D721Med (cell line): ENCODE measurements around the gene PTCSC3.

Source experiments
- DNase-seq: peaks from one replicate; pipeline ENCODE4 v3.0.0; 2011; ENCODE audit warnings: low spot score; ENCODE audit not compliant: insufficient read length
- FAIRE-seq: peaks from 2 replicates; lab custom pipeline; 2011; peaks lifted over from hg19 to GRCh38; lab: Jason Lieb, UNC
- TF ChIP-seq, protein P1 (sequence below): IDR thresholded peaks from 2 replicates; pipeline ENCODE4 v1.5.1; 2012; ENCODE audit warnings: mild to moderate bottlenecking, control low read depth; ENCODE audit not compliant: insufficient read depth; ENCODE audit errors: missing control alignments

The PTCSC3 gene

DNA sequence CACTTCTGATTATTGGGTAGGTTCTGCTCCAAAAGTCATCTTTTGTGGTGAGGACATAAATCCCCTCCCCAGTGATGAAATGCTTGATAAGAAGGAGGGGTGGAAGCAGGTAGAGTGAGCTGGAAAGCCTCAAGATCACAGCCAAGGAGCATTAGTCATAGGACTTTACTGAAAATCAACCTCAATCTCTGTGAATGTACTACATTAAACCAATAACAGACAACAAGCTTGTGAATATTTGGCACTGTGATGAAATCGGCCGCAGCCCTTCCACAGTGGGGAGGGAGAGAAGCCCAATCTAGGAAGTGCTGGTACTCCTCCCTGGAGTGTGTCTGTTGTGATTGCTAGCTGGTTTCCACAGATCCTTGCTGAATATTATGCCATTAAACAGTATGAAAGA is 41.2 kb upstream of the PTCSC3 start:
- no peak for FAIRE-seq

DNA sequence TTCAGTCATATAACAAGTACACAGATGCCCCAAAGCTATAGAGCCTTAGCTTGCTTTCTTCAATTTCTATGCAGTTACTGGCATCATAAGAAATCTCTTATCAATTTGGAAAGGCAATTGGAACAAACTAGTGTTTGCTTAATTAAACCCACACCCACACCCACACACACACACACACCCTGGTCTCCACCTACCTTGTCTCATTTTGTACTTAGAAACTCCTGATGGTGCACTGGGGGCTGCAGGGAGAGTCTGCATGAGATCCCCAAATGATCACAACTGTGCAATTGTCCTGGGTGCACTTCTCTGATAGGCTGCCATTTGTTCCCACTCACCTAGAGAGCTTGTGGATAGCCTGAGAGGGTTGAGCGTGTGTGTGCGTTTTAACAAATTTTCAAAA is 40.5 kb upstream of the PTCSC3 start:
- no peak for FAIRE-seq
- TF ChIP-seq, protein P1, sequence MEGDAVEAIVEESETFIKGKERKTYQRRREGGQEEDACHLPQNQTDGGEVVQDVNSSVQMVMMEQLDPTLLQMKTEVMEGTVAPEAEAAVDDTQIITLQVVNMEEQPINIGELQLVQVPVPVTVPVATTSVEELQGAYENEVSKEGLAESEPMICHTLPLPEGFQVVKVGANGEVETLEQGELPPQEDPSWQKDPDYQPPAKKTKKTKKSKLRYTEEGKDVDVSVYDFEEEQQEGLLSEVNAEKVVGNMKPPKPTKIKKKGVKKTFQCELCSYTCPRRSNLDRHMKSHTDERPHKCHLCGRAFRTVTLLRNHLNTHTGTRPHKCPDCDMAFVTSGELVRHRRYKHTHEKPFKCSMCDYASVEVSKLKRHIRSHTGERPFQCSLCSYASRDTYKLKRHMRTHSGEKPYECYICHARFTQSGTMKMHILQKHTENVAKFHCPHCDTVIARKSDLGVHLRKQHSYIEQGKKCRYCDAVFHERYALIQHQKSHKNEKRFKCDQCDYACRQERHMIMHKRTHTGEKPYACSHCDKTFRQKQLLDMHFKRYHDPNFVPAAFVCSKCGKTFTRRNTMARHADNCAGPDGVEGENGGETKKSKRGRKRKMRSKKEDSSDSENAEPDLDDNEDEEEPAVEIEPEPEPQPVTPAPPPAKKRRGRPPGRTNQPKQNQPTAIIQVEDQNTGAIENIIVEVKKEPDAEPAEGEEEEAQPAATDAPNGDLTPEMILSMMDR = no peak
- DNase-seq = no peak

More for the DNA sequence above, 41.2 kb upstream of the PTCSC3 start:
- no peak for DNase-seq
- TF ChIP-seq, protein P1 = no peak

DNA sequence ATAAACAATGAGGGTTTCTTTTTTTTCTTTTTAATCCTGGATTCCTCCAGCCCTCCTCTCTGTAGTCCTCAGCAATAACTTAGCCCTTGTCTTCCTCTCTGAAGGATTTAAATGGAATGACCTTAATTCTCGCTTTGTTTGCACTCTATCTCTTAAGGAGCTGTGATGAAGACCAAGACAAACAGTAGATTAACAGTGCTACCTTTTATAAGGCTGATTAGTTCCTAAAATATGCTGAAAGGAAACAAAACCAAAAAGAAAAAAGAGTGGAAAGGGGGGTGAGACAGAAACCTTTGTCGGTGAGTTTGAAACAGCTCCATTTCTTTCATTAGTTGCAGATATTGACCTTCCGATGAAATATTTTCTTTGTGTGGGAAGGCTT is 38.7 kb upstream of the PTCSC3 start:
- TF ChIP-seq, protein P1 = no peak
- FAIRE-seq (no peak), DNase-seq (no peak)

DNA sequence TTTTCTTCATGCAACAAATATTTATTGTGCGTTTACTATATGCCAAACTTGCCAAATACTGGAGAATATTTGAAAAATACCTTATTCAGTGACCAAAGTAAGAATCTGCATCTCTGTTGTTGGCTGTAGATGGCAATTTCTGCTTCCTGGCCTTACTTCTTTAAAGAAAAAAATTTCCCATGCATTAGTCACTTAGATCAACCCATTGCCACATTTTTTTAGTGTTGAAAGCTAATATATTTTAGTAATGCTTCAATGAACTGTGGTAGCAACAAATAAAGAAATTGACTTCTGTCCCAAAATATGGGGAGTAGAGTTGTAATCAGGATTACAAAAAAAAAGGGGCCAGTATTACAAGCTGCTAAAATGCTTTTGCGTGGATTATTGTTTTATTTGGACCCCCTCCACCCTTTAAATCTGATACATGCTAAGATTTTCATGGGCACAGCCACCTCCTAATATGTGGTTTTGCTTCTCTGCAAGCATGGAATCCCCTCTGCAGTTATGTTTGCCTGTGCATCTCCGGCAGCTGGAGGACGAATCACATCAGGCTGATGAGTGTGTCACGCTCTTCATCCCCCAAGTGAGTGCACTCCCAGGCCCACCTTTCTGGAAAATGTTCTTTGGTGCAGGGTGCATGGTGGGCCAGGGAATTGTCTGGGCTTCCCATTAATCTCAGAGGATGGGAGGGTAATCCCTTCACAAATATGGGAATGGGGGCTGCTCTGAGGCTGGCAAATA is 38.1 kb upstream of the PTCSC3 start:
- DNase-seq = no peak
- TF ChIP-seq, protein P1 = no peak
- no peak for FAIRE-seq

DNA sequence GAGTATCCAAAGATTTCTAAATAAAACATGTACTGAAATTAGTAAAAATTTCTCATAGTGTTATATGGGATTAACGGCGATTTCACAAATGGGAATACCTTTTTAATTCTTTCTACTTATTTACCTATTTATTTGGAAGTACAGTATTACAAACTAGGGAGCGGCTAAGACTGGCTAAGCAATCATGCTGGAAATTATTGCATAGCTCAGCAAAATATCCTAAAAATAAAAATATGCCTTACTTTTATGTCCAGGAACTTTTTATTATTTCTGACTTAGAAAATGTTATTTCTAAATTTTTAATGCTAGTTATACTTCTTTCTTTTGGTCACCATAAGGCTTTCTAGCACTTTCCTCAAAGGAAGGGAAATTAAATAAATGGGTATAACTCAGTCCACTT is 36.5 kb upstream of the PTCSC3 start:
- TF ChIP-seq, protein P1 = no peak
- DNase-seq (no peak), FAIRE-seq (no peak)

DNA sequence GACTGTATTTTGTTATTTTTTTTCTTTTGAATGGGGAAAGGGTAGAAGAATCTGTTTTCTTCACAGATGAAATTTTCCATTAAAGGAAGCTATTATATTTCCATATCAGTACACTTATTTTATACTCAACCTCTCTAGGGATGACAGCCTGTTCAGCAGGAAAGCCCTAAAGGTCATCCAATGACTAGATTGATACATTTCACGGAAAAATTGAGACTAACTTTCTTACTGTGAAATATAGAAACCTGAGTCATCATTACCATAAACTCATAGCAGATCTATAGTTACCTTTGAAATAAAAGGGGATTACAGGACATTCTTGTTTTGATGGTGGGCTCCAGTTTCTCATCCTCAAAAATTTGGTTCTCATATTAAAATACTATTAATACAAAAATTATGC is 36.1 kb upstream of the PTCSC3 start:
- no peak for FAIRE-seq
- TF ChIP-seq, protein P1 = no peak
- DNase-seq = no peak

DNA sequence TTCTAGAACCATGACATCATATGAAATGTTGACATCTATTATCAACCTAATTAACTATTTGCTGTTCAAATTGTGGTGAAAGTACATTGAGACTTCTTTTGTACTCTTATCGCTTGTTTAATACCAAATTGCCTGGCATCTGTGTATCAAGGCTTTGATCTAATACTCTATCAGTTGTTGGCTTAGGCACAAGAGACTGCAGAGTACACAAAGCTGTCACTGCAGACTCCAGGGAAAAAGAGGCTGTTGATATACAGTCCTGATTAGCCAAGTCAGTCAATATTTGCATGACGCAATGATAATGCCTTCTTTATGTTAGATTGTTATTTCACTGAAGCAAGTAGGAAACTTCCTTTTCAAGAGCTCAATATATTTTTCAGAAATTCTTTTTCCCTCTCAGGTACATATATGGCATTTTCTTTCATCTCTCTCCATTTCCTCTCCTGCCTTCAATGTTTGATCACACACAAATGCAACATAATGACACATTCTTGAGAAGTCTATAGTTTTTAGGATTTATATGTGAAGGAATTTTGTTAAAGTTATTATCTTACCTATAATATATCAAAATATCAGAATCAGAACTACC is 32.3 kb upstream of the PTCSC3 start:
- DNase-seq (no peak), FAIRE-seq (no peak)
- TF ChIP-seq, protein P1 = no peak
